K562 (cell line): ENCODE measurements around the gene ITPA. TPM values are rescaled to one million over a fixed set of nuclear protein-coding genes. Genes with fewer than 3 reads are reported as not detected.

ENCODE experiments used
- CHD4 ChIP-seq: fragments of 200-600 bp; sonication (generic); IDR thresholded peaks from 3 replicates; pipeline ENCODE4 v1.6.1; 2012; ENCODE audit warnings: low read depth, mild to moderate bottlenecking, mixed read lengths, low read length, inconsistent platforms; ENCODE audit not compliant: insufficient read depth, insufficient replicate concordance, poor library complexity, severe bottlenecking
- CHD7 ChIP-seq: fragments of 200-600 bp; sonication (generic); IDR thresholded peaks from one replicate; pipeline ENCODE4 v1.6.1; 2012; ENCODE audit warnings: mild to moderate bottlenecking, low read depth, low read length, inconsistent platforms
- HDAC2 ChIP-seq: fragments of 450-650 bp; IDR thresholded peaks from 2 replicates; pipeline ENCODE4 v1.6.1; 2016; ENCODE audit warnings: mild to moderate bottlenecking
- LCOR ChIP-seq: sonication (generic); formaldehyde crosslinking; IDR thresholded peaks from 2 replicates; pipeline ENCODE4 v1.8.0; 2022; ENCODE audit warnings: mild to moderate bottlenecking, missing genetic modification reagents
- PRMT5 ChIP-seq: sonication (generic); formaldehyde crosslinking; IDR thresholded peaks from 2 replicates; pipeline ENCODE4 v1.5.0; 2020; ENCODE audit warnings: missing genetic modification reagents
- PTRF ChIP-seq: fragments of 450-650 bp; IDR thresholded peaks from 2 replicates; pipeline ENCODE4 v1.6.1; 2016; ENCODE audit warnings: mild to moderate bottlenecking, missing genetic modification characterization, missing compliant biosample characterization
- RBFOX2 ChIP-seq: fragments of 200-400 bp; formaldehyde crosslinking; IDR thresholded peaks from 2 replicates; pipeline ENCODE4 v1.6.1; 2017; ENCODE audit warnings: low read depth, mild to moderate bottlenecking, low read length, moderate library complexity
- RFX1 ChIP-seq: fragments of 450-650 bp; IDR thresholded peaks from 2 replicates; pipeline ENCODE4 v1.6.1; 2016; ENCODE audit warnings: mild to moderate bottlenecking, moderate library complexity
- RFX7 ChIP-seq: fragments of 250-450 bp; sonication (Bioruptor Pico); IDR thresholded peaks from 2 replicates; pipeline ENCODE4 v1.5.1; 2021; ENCODE audit warnings: mild to moderate bottlenecking
- ZBTB26 ChIP-seq: fragments of 450-650 bp; formaldehyde crosslinking; IDR thresholded peaks from 2 replicates; pipeline ENCODE4 v1.4.0; 2022; ENCODE audit warnings: missing genetic modification characterization
- polyA plus RNA-seq, 8 experiments: library from polyadenylated mRNA; depleted of rRNA in 4 of 8; stranded (reverse) in 5 of 8; unstranded in 3 of 8; fragments of >200 nt; fragmentation: Nextera tagmentation in 2 of 8; fragmentation: Illumina TruSeq in 1 of 8; extraction: Ambion mirVana in 2 of 8; extraction: Trizol in 1 of 8; gene quantifications; 2 replicates each; pipeline versions ENCODE4 v1.2.1 to v1.2.3, GENCODE V29; 2011 to 2014; ENCODE audit warnings: inconsistent platforms in 1 of 8, missing spikeins in 1 of 8
- total RNA-seq, 7 experiments: library from RNA; depleted of rRNA in 6 of 7; stranded (reverse); fragments of >200 nt in 6 of 7; fragmentation: Illumina TruSeq in 2 of 7; extraction: Trizol in 2 of 7; gene quantifications; 2 replicates each; pipeline versions ENCODE4 v1.2.1 to v1.2.3, GENCODE V29; 2011 to 2021; ENCODE audit warnings: low replicate concordance in 1 of 7
- TF ChIP-seq, protein P1 (sequence below), 2 experiments: fragments of 250-450 bp in 1 of 2; fragments of 450-650 bp in 1 of 2; sonication (Bioruptor Pico) in 1 of 2; IDR thresholded peaks; 2 replicates each; pipeline versions ENCODE4 v1.6.1 to v1.8.0; 2016 to 2021; ENCODE audit warnings: mild to moderate bottlenecking in 2 of 2, moderate library complexity in 2 of 2, missing compliant biosample characterization in 1 of 2, missing genetic modification characterization in 1 of 2
- TF ChIP-seq, protein P2 (sequence below), 2 experiments: fragments of 200-800 bp in 1 of 2; sonication (Bioruptor generic) in 1 of 2; sonication (generic) in 1 of 2; formaldehyde crosslinking in 1 of 2; IDR thresholded peaks in 1 of 2; conservative IDR thresholded peaks in 1 of 2; 2 replicates each; pipeline versions ENCODE4 v1.5.0 to v1.6.1; 2016 to 2020; ENCODE audit warnings: missing compliant biosample characterization in 1 of 2, missing genetic modification characterization in 1 of 2, missing genetic modification reagents in 1 of 2

ITPA gene
- total and polyA plus RNA-seq, 9 of the 15 experiments (the other 6 are each of a cell fraction or from before 2014, with no cell fraction given): 5.0 to 79.7 (median 36.7) TPM

DNA sequence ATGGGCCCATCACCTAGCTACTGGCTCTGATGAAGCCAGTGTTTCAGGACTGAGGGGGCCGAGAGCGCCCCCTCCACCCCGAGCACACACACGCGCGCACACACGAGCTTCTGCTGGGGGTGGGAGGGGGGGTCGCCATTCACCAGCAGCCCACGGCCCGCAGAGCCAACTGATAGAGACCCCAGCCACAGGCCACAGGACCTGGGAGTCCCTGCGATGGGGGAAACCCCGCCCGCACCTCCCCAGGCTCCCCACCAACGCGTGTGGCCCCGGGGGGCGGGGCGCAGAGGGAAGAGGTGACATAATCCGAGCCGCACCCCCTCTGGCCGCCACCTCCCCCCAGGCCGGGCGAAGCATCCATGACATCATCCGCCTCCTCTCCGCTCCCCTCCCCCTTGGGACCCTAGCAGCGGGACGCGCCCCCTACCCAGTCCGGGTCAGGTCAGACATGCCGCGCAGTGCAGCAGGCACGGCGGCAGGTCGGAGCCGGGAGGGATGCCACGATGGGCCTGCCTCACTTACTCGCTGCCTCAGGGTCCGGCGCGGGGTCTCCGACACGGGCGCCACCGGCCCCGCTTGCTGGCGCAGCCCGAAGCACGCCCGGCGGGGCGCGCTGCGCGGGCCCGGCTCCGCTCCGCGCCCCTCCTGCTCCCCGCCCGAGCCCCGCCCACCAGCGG, 36.2 kb upstream of the ITPA start, which contains the start of gene LZTS3 (continued):
- TF ChIP-seq ZBTB26 (CRISPR knock-in tag) (no peak), CHD7 (no peak), RFX1 (no peak), CHD4 (no peak), RBFOX2 (peak; percentile 54; the same call in 1 of the 2 replicates), HDAC2 (no peak), LCOR (CRISPR knock-in tag) (0 out of 2 replicates have a peak, but pooled peaks have one; percentile 43), PTRF (tag) (no peak), RFX7 (CRISPR knock-in tag) (no peak), PRMT5 (CRISPR knock-in tag) (no peak)
- TF ChIP-seq, protein P1, sequence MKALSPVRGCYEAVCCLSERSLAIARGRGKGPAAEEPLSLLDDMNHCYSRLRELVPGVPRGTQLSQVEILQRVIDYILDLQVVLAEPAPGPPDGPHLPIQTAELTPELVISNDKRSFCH (CRISPR knock-in tag; IDR thresholded peaks at IDR 0.05): no peak
- TF ChIP-seq, protein P1 (tag; IDR thresholded peaks at IDR 0.05): no peak
- TF ChIP-seq, protein P2, sequence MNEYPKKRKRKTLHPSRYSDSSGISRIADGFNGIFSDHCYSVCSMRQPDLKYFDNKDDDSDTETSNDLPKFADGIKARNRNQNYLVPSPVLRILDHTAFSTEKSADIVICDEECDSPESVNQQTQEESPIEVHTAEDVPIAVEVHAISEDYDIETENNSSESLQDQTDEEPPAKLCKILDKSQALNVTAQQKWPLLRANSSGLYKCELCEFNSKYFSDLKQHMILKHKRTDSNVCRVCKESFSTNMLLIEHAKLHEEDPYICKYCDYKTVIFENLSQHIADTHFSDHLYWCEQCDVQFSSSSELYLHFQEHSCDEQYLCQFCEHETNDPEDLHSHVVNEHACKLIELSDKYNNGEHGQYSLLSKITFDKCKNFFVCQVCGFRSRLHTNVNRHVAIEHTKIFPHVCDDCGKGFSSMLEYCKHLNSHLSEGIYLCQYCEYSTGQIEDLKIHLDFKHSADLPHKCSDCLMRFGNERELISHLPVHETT (CRISPR knock-in tag; conservative IDR thresholded peaks at IDR 0.05 in 1 of 2, IDR thresholded peaks at IDR 0.05 in 1 of 2): no peak
